WERI-Rb-1 (cell line): ENCODE measurements around the gene PNPLA6.
A peak's percentile ranks its signal among the peaks of the same experiment; 100 is the strongest.

Experiments
- DNase-seq: peaks from one replicate; pipeline ENCODE4 v3.0.0-alpha.2; 2020
- H3K27ac ChIP-seq: fragments of 250-450 bp; sonication (Bioruptor Pico); 2 replicates; pipeline ENCODE4 v1.5.1; 2020; ENCODE audit warnings: mild to moderate bottlenecking, moderate library complexity
- H3K27me3 ChIP-seq: fragments of 250-450 bp; sonication (Bioruptor Pico); 2 replicates; pipeline ENCODE4 v1.5.1; 2021; ENCODE audit warnings: mild to moderate bottlenecking, low read depth, moderate library complexity; ENCODE audit not compliant: insufficient read depth, severe bottlenecking
- H3K36me3 ChIP-seq: fragments of 250-450 bp; sonication (Bioruptor Pico); 2 replicates; pipeline ENCODE4 v1.5.1; 2020; ENCODE audit warnings: mild to moderate bottlenecking, moderate library complexity
- H3K4me3 ChIP-seq: 2 replicates; pipeline ENCODE4 v1.5.1; 2011; ENCODE audit warnings: low read depth, mild to moderate bottlenecking, control low read depth, low read length
- H3K9me3 ChIP-seq: fragments of 250-450 bp; sonication (Bioruptor Pico); 2 replicates; pipeline ENCODE4 v1.5.1; 2021; ENCODE audit warnings: mild to moderate bottlenecking, moderate library complexity; ENCODE audit not compliant: severe bottlenecking
- CTCF ChIP-seq: IDR thresholded peaks from 2 replicates; pipeline ENCODE4 v1.5.1; 2011; ENCODE audit warnings: low read depth, mild to moderate bottlenecking, control low read depth, inconsistent platforms, low read length

Gene PNPLA6

GRCh38 chr19:7535047-7535997 lies at the start of gene PNPLA6:
PNPLA6 (plus strand) TSS chr19:7535717; CDS start chr19:7535789, 72 bp downstream.
- no peaks in the 10 kb centered on the region for H3K9me3 ChIP-seq
- H3K4me3 ChIP-seq, result peak within 1 kb of the TSS; percentile 80
- DNase-seq, result peak; percentile 92
- TF ChIP-seq CTCF, result 0 out of 2 replicates have a peak, but pooled peaks have one; percentile 1
- peak within 1 kb of the TSS; percentile 72 for H3K27ac ChIP-seq
- H3K27me3 ChIP-seq, result no peaks in the 10 kb centered on the region
- no peaks in the 10 kb centered on the region; the same call in 1 of the 2 replicates for H3K36me3 ChIP-seq

GRCh38 chr19:7486923-7487322 lies 48.6 kb upstream of the PNPLA6 start:
- H3K27me3 ChIP-seq, result no peaks in the 10 kb centered on the region
- no peaks in the 10 kb centered on the region for H3K9me3 ChIP-seq
- H3K4me3 ChIP-seq, result no peak overlapping the region
- no peaks in the 10 kb centered on the region for H3K36me3 ChIP-seq
- no peak overlapping the region for H3K27ac ChIP-seq
- DNase-seq, result no peak
- no peak for TF ChIP-seq CTCF

- no peak for TF ChIP-seq CTCF
- no peaks in the 10 kb centered on the region for H3K36me3 ChIP-seq
- DNase-seq, result no peak
- H3K27me3 ChIP-seq, result no peaks in the 10 kb centered on the region
- no peak within 1 kb of the TSS for H3K27ac ChIP-seq
- no peaks in the 10 kb centered on the region for H3K9me3 ChIP-seq
- H3K4me3 ChIP-seq, result no peak within 1 kb of the TSS
These were observed 46.7 kb upstream of the PNPLA6 start, which contains the start of gene PEX11G for GRCh38 chr19:7488736-7489353. PEX11G (minus strand) TSS chr19:7489035; CDS start chr19:7489010, 25 bp downstream.

- no peak for DNase-seq
- no peaks in the 10 kb centered on the region for H3K36me3 ChIP-seq
- H3K27me3 ChIP-seq, result no peaks in the 10 kb centered on the region
- no peak overlapping the region for H3K4me3 ChIP-seq
- H3K9me3 ChIP-seq, result no peaks in the 10 kb centered on the region
- TF ChIP-seq CTCF, result no peak
- no peak overlapping the region for H3K27ac ChIP-seq
These were observed 45.9 kb upstream of the PNPLA6 start for GRCh38 chr19:7489609-7490044.

GRCh38 chr19:7492142-7492541 lies 43.4 kb upstream of the PNPLA6 start:
- no peak overlapping the region for H3K27ac ChIP-seq
- TF ChIP-seq CTCF, result no peak
- DNase-seq, result no peak

More at GRCh38 chr19:7492142-7492541, 43.4 kb upstream of the PNPLA6 start:
- Histone ChIP-seq H3K9me3 (no peaks in the 10 kb centered on the region), H3K4me3 (no peak overlapping the region), H3K36me3 (no peaks in the 10 kb centered on the region), H3K27me3 (peaks cover 3% of the 10 kb centered on the region)
